Naive thymus-derived CD8-positive, alpha-beta T cell (primary cell): ENCODE measurements around the gene NAALADL1. TPM values are rescaled to one million over a fixed set of nuclear protein-coding genes. Genes with fewer than 3 reads are reported as not detected.

ENCODE experiments used
- ATAC-seq, 2 donors: fragments of 150-1000 bp; cut with Tn5 transposase in 1 of 2; sonication (Bioruptor Pico), chemical (Tn5 transposase) in 1 of 2; 1 replicate in 1 of 2; 2 replicates in 1 of 2; pipeline ENCODE4 v1.10.0; 2021; ENCODE audit warnings: mild to moderate bottlenecking in 2 of 2, moderate library complexity in 2 of 2
- POLR2A ChIA-PET: fragments of 350-600 bp; sonication (Branson Sonifier 250); formaldehyde crosslinking; loops from one replicate; lab custom pipeline; 2021; ENCODE audit warnings: antibody characterized with exemption; lab: Charles Lee
- DNase-seq, 10 donors: peaks; one replicate each; pipeline versions ENCODE4 v3.0.0 to v3.0.0-alpha.2; 2020 to 2022
- H3K27ac Mint-ChIP-seq, 10 donors: one replicate each; pipeline ENCODE4 v1.8.0; 2020 to 2022; ENCODE audit warnings: mild to moderate bottlenecking in 10 of 10, mixed read lengths in 10 of 10, moderate library complexity in 4 of 10, inconsistent platforms in 1 of 10
- H3K27me3 Mint-ChIP-seq, 5 donors: one replicate each; pipeline ENCODE4 v1.8.0; 2021 to 2022; ENCODE audit warnings: mixed read lengths in 5 of 5
- H3K36me3 Mint-ChIP-seq, 3 donors: one replicate each; pipeline ENCODE4 v1.8.0; 2020 to 2022; ENCODE audit warnings: mixed read lengths in 3 of 3, mild to moderate bottlenecking in 2 of 3, inconsistent platforms in 1 of 3
- H3K4me1 Mint-ChIP-seq, 4 donors: one replicate each; pipeline ENCODE4 v1.8.0; 2021 to 2022; ENCODE audit warnings: mixed read lengths in 4 of 4
- H3K4me3 Mint-ChIP-seq, 10 donors: one replicate each; pipeline ENCODE4 v1.8.0; 2020 to 2022; ENCODE audit warnings: mild to moderate bottlenecking in 10 of 10, mixed read lengths in 10 of 10, moderate library complexity in 6 of 10, inconsistent platforms in 1 of 10
- H3K9me3 Mint-ChIP-seq, 9 donors: one replicate each; pipeline ENCODE4 v1.8.0; 2020 to 2022; ENCODE audit warnings: mixed read lengths in 9 of 9, mild to moderate bottlenecking in 3 of 9, inconsistent platforms in 1 of 9, moderate library complexity in 1 of 9
- polyA plus RNA-seq, 3 donors: library from polyadenylated mRNA; unstranded; fragments of 300-500 nt; fragmentation: Illumina TruSeq; gene quantifications; one replicate each; pipeline ENCODE4 v1.2.3, GENCODE V29; 2021
- total RNA-seq, 8 experiments: library from RNA in 2 of 8; stranded (reverse) in 2 of 8; gene quantifications; one replicate each; pipeline ENCODE4 v1.2.3 and lab custom pipeline; 2021 to 2026

NAALADL1 gene
- total and polyA plus RNA-seq, 5 experiments from 2014 or later: 14.0 to 33.9 (median 22.2) TPM

DNA sequence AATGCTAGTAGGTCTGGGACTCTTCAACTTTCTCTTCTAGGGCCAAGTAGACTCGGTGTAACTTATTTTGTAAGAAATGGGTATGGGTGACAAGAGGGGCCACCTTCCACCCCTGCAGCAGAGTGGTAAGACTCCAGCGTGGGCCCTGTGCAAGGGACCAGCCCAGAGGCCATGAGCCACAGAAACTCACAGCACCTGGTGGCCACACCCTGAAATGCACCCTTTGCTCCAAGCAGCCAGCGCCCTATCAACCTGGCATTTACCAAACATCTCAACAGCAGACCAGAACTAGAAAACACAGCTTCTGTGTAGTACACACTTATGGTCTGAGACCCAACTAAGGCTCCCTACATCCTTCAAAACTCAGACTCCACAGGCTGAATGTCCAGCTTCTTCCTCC lies 19.8 kb upstream of the NAALADL1 start:
- Mint-ChIP-seq H3K27ac (peak overlapping the region in 7 of 10 donors; percentile 33 to 86 (median 62)), H3K4me3 (no peak overlapping the region), H3K36me3 (no peaks in the 10 kb centered on the region), H3K27me3 (no peaks in the 10 kb centered on the region), H3K9me3 (no peaks in the 10 kb centered on the region), H3K4me1 (peaks cover 4 to 15% (median 6%) of the 10 kb centered on the region in 4 donors)
- POLR2A ChIA-PET: no interaction called here
- peak; percentile 99 to 100 for ATAC-seq
- DNase-seq: peak; percentile 43 to 81 (median 62)

DNA sequence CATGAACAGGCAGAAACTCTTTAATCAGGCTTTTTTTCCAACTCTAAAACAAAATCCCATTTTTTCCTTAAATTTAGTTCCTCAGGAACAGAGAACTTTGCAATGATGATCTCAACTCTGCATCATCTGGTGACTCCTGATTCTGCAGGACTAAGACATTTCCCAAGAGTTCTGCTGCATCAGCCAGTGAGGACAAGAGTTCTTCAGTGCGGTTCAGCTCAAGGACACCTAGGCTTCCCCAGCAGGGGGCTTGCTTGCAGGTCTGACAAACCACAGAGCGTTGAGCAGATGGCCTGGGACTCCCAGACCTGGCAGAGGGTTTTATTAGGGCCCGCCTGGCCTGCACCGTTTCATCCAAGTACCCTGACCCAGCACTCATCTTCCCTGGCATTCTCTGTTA lies 19.1 kb upstream of the NAALADL1 start:
- ATAC-seq: no peak
- POLR2A ChIA-PET: interaction anchor here (0.9 kb wide), 1 partner anchor 63 kb away, joined by 3 read pairs; the partner anchor contains the start of gene ARL2
- peaks cover 4 to 10% (median 6%) of the 10 kb centered on the region in 4 donors for H3K4me1 Mint-ChIP-seq
- no peaks in the 10 kb centered on the region for H3K9me3 Mint-ChIP-seq
- no peaks in the 10 kb centered on the region for H3K27me3 Mint-ChIP-seq
- peak overlapping the region in 2 of 10 donors; percentile 70 to 84 for H3K27ac Mint-ChIP-seq
- H3K4me3 Mint-ChIP-seq: no peak overlapping the region
- no peaks in the 10 kb centered on the region for H3K36me3 Mint-ChIP-seq
- no peak for DNase-seq

- DNase-seq: no peak
- POLR2A ChIA-PET: interaction anchor here (0.7 to 0.9 kb wide), 2 partner anchors 8 to 50 kb away, joined by 3 to 5 read pairs; partner anchors contain the start of genes FAU and MRPL49
- H3K4me3 Mint-ChIP-seq: no peak overlapping the region
- no peak overlapping the region for H3K27ac Mint-ChIP-seq
- H3K4me1 Mint-ChIP-seq: peaks cover 0 to 2% (median 0%) of the 10 kb centered on the region in 4 donors
- H3K9me3 Mint-ChIP-seq: no peaks in the 10 kb centered on the region
- no peaks in the 10 kb centered on the region for H3K27me3 Mint-ChIP-seq
- no peaks in the 10 kb centered on the region for H3K36me3 Mint-ChIP-seq
- no peak for ATAC-seq
These were observed 14.2 kb upstream of the NAALADL1 start for GRCh38 chr11:65072631-65072966.

DNA sequence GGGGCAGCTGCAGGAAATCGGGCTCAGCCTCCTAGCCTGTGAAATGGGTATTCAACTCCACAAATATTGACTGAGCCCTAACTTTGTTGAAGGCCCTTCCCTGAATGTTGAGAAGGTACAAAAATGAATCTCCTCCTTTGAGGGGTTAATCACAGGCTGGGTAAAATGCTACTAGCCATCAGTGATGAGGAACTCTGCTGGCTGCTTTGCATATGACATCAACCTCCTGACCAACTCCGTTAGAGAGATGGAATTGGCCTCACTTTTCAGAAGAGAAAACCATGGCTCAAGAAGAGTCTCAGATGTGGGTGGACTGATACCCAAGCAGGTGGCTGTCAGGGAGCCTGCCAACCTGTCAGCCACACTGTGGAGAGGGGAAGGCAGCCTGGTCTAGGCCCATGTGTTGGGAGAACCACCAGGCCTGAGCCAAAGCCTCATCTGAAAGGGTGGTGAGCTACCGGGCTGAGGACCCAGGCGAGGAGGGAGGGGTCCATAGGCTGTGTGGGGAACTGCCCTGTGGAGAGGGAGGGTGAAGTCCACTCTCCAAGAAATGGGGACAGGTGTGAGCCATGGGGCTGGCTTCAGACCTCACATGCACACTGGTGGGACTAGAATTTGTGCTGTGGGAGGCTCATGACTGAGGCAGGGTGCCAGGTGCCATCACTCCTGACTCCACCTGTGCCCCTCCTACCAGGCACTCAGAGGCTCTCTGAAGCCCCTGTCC lies 13.7 kb upstream of the NAALADL1 start:
- POLR2A ChIA-PET: interaction anchor here (0.7 to 0.9 kb wide), 2 partner anchors 9 to 50 kb away, joined by 3 to 5 read pairs; partner anchors contain the start of genes FAU and MRPL49

GRCh38 chr11:65069217-65069616 lies 10.9 kb upstream of the NAALADL1 start:
- Mint-ChIP-seq H3K27me3 (no peaks in the 10 kb centered on the region), H3K36me3 (no peaks in the 10 kb centered on the region), H3K9me3 (no peaks in the 10 kb centered on the region), H3K4me1 (peaks cover 0 to 2% (median 0%) of the 10 kb centered on the region in 4 donors), H3K4me3 (no peak overlapping the region), H3K27ac (no peak overlapping the region)
- ATAC-seq (no peak), DNase-seq (no peak)
- POLR2A ChIA-PET: no interaction called here

More for the DNA sequence above, 13.7 kb upstream of the NAALADL1 start:
- H3K4me3 Mint-ChIP-seq: no peak overlapping the region
- no peaks in the 10 kb centered on the region for H3K36me3 Mint-ChIP-seq
- H3K4me1 Mint-ChIP-seq: peaks cover 0 to 2% (median 0%) of the 10 kb centered on the region in 4 donors
- no peak for ATAC-seq
- no peak overlapping the region for H3K27ac Mint-ChIP-seq
- no peak for DNase-seq
- no peaks in the 10 kb centered on the region for H3K9me3 Mint-ChIP-seq
- H3K27me3 Mint-ChIP-seq: no peaks in the 10 kb centered on the region

DNA sequence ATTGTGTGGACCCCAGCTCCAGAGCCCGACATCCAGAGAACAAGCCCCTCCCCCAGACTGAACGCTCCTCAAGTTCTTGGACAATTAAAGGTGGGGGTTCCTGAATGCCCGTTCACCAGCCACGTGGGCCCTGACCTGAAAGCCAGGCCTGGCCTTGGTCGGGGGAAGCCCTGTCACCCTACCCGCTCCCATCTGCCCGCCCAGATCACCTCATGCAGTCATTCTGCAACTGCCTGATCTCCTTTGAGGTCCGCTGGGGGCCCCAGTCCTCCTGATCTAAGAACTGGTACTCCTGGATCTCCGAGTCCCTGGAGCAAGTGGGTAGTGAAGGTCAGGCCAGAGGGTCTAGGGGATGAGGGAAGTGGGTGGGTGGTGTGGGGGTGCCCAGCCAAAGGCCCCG lies 9.1 kb upstream of the NAALADL1 start:
- POLR2A ChIA-PET: no interaction called here

DNA sequence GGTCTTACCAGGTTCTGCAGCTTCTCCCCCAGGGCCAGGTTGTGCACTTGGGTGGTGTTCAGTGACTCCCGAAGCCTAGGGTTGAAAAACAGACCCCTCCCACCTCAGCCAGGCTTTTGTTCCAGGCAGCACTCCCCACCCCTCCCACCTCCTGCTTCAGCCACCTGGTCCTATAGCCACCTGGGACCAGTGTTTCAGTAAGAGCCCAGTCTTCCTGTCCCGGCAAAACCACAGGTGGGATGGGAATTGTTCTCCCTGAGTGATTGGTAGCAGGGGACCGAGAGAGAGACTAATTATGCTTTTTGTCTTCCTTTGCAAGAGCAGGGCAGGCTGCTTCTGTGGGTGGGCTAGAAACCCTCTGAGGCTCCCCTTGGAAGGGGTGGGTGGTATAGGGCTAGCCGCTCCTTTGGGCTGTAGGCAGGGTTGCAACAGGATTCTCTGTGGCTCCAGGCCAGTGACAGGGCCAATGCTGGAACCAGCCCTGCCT lies 8.5 kb upstream of the NAALADL1 start:
- no peak overlapping the region for H3K4me3 Mint-ChIP-seq
- no peak for DNase-seq
- H3K27me3 Mint-ChIP-seq: no peaks in the 10 kb centered on the region
- ATAC-seq: no peak
- H3K36me3 Mint-ChIP-seq: no peaks in the 10 kb centered on the region
- H3K4me1 Mint-ChIP-seq: peaks cover 0 to 2% (median under 1%) of the 10 kb centered on the region in 4 donors
- no peaks in the 10 kb centered on the region for H3K9me3 Mint-ChIP-seq
- POLR2A ChIA-PET: no interaction called here
- no peak overlapping the region for H3K27ac Mint-ChIP-seq

More for the DNA sequence above, 9.1 kb upstream of the NAALADL1 start:
- Mint-ChIP-seq H3K36me3 (no peaks in the 10 kb centered on the region), H3K27ac (peak overlapping the region in 1 of 10 donors; percentile 29), H3K4me1 (peaks cover 0 to 2% (median under 1%) of the 10 kb centered on the region in 4 donors), H3K4me3 (no peak overlapping the region), H3K27me3 (no peaks in the 10 kb centered on the region), H3K9me3 (no peaks in the 10 kb centered on the region)
- ATAC-seq (no peak), DNase-seq (no peak)

DNA sequence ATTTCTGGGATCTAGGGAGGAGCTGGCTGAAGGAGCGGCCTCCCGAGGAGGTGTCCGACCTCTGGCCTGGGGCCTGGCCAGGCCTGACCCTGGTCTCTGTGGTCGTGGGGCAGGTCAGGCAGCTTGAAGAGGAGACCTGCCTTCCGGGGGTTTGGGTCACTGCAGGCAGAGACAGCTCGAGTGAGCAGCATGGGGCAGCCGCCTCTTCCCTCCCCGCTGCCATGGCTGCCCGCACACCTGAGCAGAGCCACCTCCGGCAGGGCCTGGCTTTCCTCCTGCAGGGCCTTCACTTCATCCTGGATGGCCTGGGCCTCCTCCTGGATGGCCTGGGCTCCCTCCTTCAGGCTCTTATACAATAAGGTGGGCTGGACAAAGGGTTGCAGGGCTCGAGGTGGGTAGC lies 8.0 kb upstream of the NAALADL1 start:
- POLR2A ChIA-PET: no interaction called here
- DNase-seq (no peak), ATAC-seq (no peak)
- Mint-ChIP-seq H3K4me3 (no peak overlapping the region), H3K4me1 (peaks cover 0 to 2% (median under 1%) of the 10 kb centered on the region in 4 donors), H3K27ac (no peak overlapping the region), H3K27me3 (no peaks in the 10 kb centered on the region), H3K9me3 (no peaks in the 10 kb centered on the region), H3K36me3 (no peaks in the 10 kb centered on the region)

DNA sequence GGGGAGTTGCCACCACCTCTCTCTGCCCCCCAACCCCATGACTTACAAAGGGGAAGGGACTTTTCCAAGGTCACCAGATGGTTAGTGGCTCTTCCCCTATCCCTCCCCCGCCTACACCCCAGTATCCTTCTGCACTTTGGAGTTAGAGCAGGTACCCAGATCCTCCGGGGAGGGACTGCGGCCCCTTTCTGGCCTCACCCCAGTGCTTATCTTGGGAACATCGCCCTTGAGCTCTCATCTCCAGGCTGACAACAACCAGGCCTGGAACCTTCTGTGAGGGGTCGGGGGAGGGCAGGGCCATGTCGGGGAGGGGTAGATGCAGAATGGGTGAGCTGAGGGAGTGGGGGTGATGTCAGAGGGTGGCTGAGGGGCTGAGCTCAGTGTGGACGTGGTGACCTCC lies 7.5 kb upstream of the NAALADL1 start:
- H3K36me3 Mint-ChIP-seq: no peaks in the 10 kb centered on the region
- H3K9me3 Mint-ChIP-seq: no peaks in the 10 kb centered on the region
- POLR2A ChIA-PET: no interaction called here
- peaks cover 0 to 4% (median 2%) of the 10 kb centered on the region in 4 donors for H3K4me1 Mint-ChIP-seq
- ATAC-seq (no peak), DNase-seq (no peak)
- H3K27me3 Mint-ChIP-seq: no peaks in the 10 kb centered on the region
- H3K27ac Mint-ChIP-seq: no peak overlapping the region
- no peak overlapping the region for H3K4me3 Mint-ChIP-seq

- Mint-ChIP-seq H3K27me3 (no peaks in the 10 kb centered on the region), H3K4me1 (peaks cover 0 to 4% (median 2%) of the 10 kb centered on the region in 4 donors), H3K9me3 (no peaks in the 10 kb centered on the region), H3K36me3 (no peaks in the 10 kb centered on the region), H3K4me3 (no peak overlapping the region), H3K27ac (peak overlapping the region in 1 of 10 donors; percentile 29)
- ATAC-seq: no peak
- POLR2A ChIA-PET: interaction anchor here (0.7 kb wide), 2 partner anchors 48 to 178 kb away, joined by 3 to 6 read pairs; no protein-coding TSS in a partner anchor
- no peak for DNase-seq
These were observed 6.5 kb upstream of the NAALADL1 start for GRCh38 chr11:65064847-65065240.

DNA sequence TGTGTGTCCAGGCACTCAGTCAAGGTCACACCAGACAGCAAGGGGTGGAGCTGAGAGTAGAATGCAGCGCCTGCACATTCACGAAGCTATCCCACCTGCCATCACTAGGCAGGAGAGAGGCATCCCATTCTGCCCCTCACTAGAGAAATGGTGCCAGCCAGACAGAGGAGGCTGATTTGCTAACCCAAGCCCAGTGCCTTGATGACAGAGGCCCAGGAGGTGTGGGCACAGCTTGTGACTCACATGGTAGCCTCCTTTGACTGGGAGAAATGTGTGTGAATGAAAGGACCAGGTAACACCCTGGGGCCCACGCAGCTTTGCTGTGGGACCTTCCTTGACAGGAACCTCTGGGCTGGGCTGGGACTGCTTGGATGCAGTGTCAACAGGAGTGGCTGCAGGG lies 5.2 kb upstream of the NAALADL1 start:
- Mint-ChIP-seq H3K27me3 (no peaks in the 10 kb centered on the region), H3K27ac (no peak overlapping the region), H3K4me3 (no peak overlapping the region), H3K4me1 (peaks cover 0 to 4% (median 1%) of the 10 kb centered on the region in 4 donors), H3K36me3 (no peaks in the 10 kb centered on the region), H3K9me3 (no peaks in the 10 kb centered on the region)
- ATAC-seq (no peak), DNase-seq (no peak)
- POLR2A ChIA-PET: interaction anchor here (0.7 kb wide), 1 partner anchor 25 kb away, joined by 8 read pairs; no protein-coding TSS in a partner anchor

- Mint-ChIP-seq H3K9me3 (no peaks in the 10 kb centered on the region), H3K4me1 (peaks cover 0 to 4% (median 1%) of the 10 kb centered on the region in 4 donors), H3K27ac (peak overlapping the region in 3 of 10 donors; percentile 29 to 56 (median 48)), H3K27me3 (no peaks in the 10 kb centered on the region), H3K4me3 (no peak overlapping the region), H3K36me3 (no peaks in the 10 kb centered on the region)
- ATAC-seq (peak in 1 of 2 donors; percentile 20), DNase-seq (no peak)
- POLR2A ChIA-PET: no interaction called here
These were observed 2.6 kb upstream of the NAALADL1 start for GRCh38 chr11:65060913-65061408.
